ENCODE measurements around the gene SNX5.

SNX5 gene

DNA sequence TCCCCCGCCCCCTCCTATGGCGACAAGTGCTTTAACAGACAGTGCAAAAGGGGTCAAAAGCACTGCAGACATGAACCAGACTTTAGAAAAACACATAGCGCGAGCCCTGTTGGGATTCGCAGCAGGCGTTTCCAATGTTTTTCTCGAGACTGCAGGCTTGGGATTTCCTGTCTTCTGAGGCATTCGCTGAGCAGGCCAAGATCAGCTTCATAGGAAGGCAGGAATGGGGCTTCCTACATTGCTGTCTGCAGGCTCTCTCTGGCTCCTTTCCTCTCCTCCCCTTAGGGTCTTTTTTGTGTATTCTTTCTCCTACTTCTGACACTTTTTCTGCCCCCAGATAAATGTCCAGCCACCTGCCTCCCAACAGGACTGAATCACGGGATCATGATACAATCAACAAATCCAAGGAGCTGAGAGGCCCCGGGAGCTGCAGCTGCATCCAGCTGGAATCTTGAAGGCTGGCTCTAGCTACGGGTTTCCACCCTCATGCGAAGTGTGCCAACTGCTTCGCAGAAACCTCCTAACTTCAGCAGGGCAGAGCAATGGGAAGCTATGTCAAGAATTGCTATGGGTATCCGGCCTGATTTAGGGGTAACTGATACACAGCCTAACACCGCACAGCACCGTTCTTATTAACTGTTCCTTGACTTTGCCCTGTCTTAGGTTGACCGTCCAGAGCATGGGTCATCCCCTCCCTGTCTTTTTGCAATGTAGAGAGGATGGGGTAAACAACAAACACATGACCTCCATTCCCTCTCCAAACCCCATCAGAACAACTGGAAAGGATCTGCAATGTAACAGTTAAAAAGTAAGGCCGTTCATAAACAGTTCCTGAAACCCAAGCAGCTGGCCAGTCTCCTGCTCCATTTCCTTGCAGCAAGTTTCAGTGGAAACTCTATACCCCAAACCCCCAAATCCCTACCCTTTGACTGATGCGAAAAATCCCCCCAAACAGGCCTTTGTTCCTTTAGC lies 31.5 kb downstream of the SNX5 start:
- no peak overlapping the region for H3K4me3 ChIP-seq (ENCODE audit: control insufficient read depth, low read depth, low read length)
- TF ChIP-seq, protein P1, sequence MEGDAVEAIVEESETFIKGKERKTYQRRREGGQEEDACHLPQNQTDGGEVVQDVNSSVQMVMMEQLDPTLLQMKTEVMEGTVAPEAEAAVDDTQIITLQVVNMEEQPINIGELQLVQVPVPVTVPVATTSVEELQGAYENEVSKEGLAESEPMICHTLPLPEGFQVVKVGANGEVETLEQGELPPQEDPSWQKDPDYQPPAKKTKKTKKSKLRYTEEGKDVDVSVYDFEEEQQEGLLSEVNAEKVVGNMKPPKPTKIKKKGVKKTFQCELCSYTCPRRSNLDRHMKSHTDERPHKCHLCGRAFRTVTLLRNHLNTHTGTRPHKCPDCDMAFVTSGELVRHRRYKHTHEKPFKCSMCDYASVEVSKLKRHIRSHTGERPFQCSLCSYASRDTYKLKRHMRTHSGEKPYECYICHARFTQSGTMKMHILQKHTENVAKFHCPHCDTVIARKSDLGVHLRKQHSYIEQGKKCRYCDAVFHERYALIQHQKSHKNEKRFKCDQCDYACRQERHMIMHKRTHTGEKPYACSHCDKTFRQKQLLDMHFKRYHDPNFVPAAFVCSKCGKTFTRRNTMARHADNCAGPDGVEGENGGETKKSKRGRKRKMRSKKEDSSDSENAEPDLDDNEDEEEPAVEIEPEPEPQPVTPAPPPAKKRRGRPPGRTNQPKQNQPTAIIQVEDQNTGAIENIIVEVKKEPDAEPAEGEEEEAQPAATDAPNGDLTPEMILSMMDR (IDR thresholded peaks at IDR 0.05; ENCODE audit: control insufficient read depth, insufficient read depth, low read depth, low read length, missing control alignments): no peak
- peak; percentile 16 for DNase-seq (ENCODE audit: low read depth)

DNA sequence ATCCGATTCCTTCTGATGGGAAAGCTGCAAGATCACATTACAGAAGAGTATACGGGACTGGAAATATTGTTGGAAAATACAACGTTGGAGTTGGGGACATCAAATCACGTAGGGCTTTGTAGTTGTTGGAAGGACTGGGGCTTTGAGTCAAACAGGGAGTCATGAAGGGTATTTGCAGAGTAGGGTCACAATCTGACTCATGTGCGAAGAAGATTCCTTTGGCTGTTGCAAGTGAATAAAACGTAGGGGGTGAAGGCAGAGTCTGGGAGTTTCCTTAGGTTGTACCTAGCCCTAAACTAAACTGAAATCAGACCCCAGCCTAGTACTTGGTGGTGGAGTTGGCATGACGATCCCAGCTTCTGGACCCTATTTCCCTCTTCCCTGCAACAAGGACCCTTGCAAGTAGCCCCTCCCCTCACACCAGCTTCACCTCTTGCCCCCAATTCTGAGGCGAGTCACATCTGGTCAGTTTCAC lies 32.3 kb downstream of the SNX5 start:
- TF ChIP-seq, protein P1 (IDR thresholded peaks at IDR 0.05; ENCODE audit: control insufficient read depth, insufficient read depth, low read depth, low read length, missing control alignments): no peak
- no peak for DNase-seq (ENCODE audit: low read depth)

DNA sequence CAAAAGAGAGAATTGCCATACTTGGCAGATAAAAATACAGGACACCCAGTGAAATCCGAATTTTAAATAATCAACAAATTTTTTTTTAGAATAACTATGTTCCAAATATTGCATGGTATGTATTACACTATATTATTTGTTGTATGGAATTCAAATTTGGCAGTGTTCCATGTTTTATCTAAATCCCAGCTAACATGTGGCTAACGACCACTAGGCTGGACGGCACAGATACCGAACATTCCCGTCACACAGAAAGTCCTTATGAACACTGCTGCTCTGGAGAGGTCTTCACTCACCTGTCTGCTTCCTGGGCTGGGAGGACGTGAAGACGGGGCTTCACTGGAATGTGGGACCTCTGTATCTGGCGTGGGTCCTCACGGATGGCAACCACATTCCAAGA lies 32.8 kb downstream of the SNX5 start:
- H3K4me3 ChIP-seq (ENCODE audit: control insufficient read depth, low read depth, low read length): no peak overlapping the region
- TF ChIP-seq, protein P1 (IDR thresholded peaks at IDR 0.05; ENCODE audit: control insufficient read depth, insufficient read depth, low read depth, low read length, missing control alignments): no peak
- DNase-seq (ENCODE audit: low read depth): no peak

More for the DNA sequence above, 32.3 kb downstream of the SNX5 start:
- no peak overlapping the region for H3K4me3 ChIP-seq (ENCODE audit: control insufficient read depth, low read depth, low read length)

DNA sequence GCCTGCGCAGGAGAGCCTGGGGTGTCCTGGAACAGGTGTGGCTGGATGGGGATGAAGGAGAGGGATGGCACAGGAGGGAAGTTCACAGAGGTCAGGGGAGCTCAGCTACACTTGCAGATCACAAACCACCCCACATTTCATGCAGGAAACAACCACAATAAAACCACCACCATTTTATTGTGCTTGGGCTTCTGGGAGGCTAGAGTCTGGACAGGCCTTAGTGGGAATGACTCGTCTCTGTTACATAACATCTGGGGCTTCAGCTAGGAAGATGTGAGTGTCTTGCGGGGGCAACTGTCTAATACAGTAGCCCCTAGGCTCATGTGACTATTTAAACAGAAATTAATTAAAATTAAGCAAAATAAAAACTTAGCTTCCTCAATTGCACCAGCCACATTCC lies 33.4 kb downstream of the SNX5 start:
- H3K4me3 ChIP-seq (ENCODE audit: control insufficient read depth, low read depth, low read length): no peak overlapping the region
- TF ChIP-seq, protein P1 (IDR thresholded peaks at IDR 0.05; ENCODE audit: control insufficient read depth, insufficient read depth, low read depth, low read length, missing control alignments): no peak
- no peak for DNase-seq (ENCODE audit: low read depth)

DNA sequence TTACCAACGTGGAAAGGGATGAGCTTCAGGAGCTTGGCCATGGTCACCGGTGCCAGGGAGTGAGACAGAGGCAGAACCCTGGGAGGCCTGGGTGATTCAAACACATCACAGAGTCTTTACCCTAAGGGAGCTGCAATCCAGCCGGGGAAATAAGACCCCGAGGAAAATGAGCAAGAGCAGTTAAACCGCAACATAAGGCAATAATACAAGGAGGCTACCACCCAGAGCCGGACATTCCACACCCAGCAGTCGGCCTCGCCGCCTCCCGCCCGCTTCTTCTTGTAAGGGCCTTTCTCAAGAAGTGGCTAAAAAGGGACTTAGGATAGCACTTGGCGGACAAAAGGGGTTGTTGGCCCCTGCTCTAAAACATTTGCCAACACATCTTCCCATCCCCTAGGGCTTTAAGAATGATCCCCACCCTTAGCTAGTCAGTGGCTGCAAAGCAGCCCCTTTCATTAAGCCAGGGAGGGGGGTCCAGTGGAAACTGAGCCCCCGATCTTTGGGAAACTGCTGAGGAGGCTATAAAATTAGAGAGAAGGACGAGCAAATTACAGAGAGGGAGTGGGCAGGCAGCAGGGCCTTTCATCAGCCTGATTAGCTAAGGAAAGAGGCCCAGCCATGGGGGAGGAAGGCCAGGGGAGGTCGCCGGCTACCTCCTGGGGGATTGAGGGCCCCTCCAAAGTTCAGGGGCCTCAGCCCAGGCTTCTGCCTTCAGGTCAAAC lies 34.3 kb downstream of the SNX5 start:
- no peak overlapping the region for H3K4me3 ChIP-seq (ENCODE audit: control insufficient read depth, low read depth, low read length)
- peak; percentile 75 for DNase-seq (ENCODE audit: low read depth)
- TF ChIP-seq, protein P1 (IDR thresholded peaks at IDR 0.05; ENCODE audit: control insufficient read depth, insufficient read depth, low read depth, low read length, missing control alignments): no peak

DNA sequence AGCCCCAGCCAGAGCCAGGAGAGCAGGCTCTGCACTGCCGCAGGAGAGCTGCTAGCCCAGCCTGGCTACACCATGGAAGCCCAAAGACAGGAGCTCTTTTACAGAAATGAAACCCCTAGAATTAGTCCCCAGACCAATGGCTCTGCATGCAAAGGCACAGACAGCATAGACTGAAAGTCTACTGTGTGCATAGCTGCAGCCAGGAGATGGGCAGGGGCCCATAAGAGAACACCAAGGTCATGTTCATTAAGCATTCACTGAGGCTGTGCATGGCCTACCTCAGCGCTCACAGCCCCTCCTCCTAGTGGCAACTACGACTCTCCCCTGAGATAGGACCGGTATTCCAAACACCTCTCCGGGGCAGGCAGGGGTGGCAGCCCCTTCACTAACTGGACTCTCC lies 34.9 kb downstream of the SNX5 start:
- DNase-seq (ENCODE audit: low read depth): no peak
- TF ChIP-seq, protein P1 (IDR thresholded peaks at IDR 0.05; ENCODE audit: control insufficient read depth, insufficient read depth, low read depth, low read length, missing control alignments): no peak
- no peak overlapping the region for H3K4me3 ChIP-seq (ENCODE audit: control insufficient read depth, low read depth, low read length)
